IMR-90 (cell line): ENCODE data around the gene PPP1R37. TPM values are rescaled to one million over a fixed set of nuclear protein-coding genes. Genes with fewer than 3 reads are reported as not detected.

ENCODE experiments used
- ATAC-seq: fragments of 200-7000 bp; cut with Tn5 transposase; 2 replicates; pipeline ENCODE4 v1.9.1; 2020; ENCODE audit warnings: low read depth, mild to moderate bottlenecking, moderate library complexity
- BruUV-seq: library from RNA; stranded (reverse); fragments of 400-500 nt; replicated peaks from 2 replicates; lab custom pipeline; 2021; lab: Mats Ljungman, UMichigan
- CTCF ChIA-PET: fragments of 300-600 bp; formaldehyde crosslinking; extraction: SDS; loops from one replicate; lab custom pipeline; 2021; ENCODE audit warnings: antibody characterized with exemption; lab: Yijun Ruan, JAX
- POLR2A ChIA-PET: fragments of 300-600 bp; sonication (Branson Sonifier 250); formaldehyde crosslinking; loops from one replicate; lab custom pipeline; 2022; ENCODE audit warnings: antibody characterized with exemption; ENCODE audit not compliant: unreplicated experiment; lab: Charles Lee
- DNase-seq: peaks from one replicate; pipeline ENCODE4 v3.0.0; 2013
- H2AFZ ChIP-seq: replicated peaks from 2 replicates; pipeline ENCODE3; 2013; ENCODE audit warnings: low read length, mild to moderate bottlenecking; ENCODE audit not compliant: poor library complexity
- H2AK5ac ChIP-seq: 2 replicates; pipeline ENCODE4 v1.6.1; 2013; ENCODE audit warnings: low read depth, low read length, inconsistent platforms
- H2AK9ac ChIP-seq: replicated peaks from 2 replicates; pipeline ENCODE3; 2013; ENCODE audit warnings: mild to moderate bottlenecking, low read depth, low read length, moderate library complexity; ENCODE audit not compliant: poor library complexity
- H2BK120ac ChIP-seq: 2 replicates; pipeline ENCODE4 v1.6.1; 2013; ENCODE audit warnings: low read depth, low read length, inconsistent platforms
- H2BK15ac ChIP-seq: 3 replicates; pipeline ENCODE4 v1.6.1; 2013; ENCODE audit warnings: low read depth, low read length, inconsistent platforms
- H2BK20ac ChIP-seq: 2 replicates; pipeline ENCODE4 v1.6.1; 2013; ENCODE audit warnings: low read depth, mild to moderate bottlenecking, inconsistent platforms, low read length, moderate library complexity
- H2BK5ac ChIP-seq: 2 replicates; pipeline ENCODE4 v1.6.1; 2013; ENCODE audit warnings: mild to moderate bottlenecking, low read depth, low read length, inconsistent platforms; ENCODE audit not compliant: poor library complexity, severe bottlenecking
- H3K14ac ChIP-seq: replicated peaks from 2 replicates; pipeline ENCODE4 v1.6.1; 2013; ENCODE audit warnings: low read depth, low read length, inconsistent platforms
- H3K18ac ChIP-seq: 2 replicates; pipeline ENCODE4 v1.6.1; 2013; ENCODE audit warnings: low read depth, low read length, control low read depth
- H3K23ac ChIP-seq: 2 replicates; pipeline ENCODE4 v1.6.1; 2013; ENCODE audit warnings: low read depth, low read length, inconsistent platforms
- H3K27ac ChIP-seq: 2 replicates; pipeline ENCODE4 v1.5.1; 2013; ENCODE audit warnings: mild to moderate bottlenecking, control low read depth, low read length; ENCODE audit not compliant: insufficient read depth
- H3K27me3 ChIP-seq: 2 replicates; pipeline ENCODE4 v1.6.1; 2013; ENCODE audit warnings: low read length; ENCODE audit not compliant: control insufficient read depth, insufficient read depth
- H3K36me3 ChIP-seq: 2 replicates; pipeline ENCODE4 v1.6.1; 2013; ENCODE audit warnings: low read length, mixed read lengths; ENCODE audit not compliant: control insufficient read depth, insufficient read depth
- H3K4ac ChIP-seq: 2 replicates; pipeline ENCODE4 v1.6.1; 2013; ENCODE audit warnings: low read depth, low read length, inconsistent platforms
- H3K4me1 ChIP-seq: 2 replicates; pipeline ENCODE4 v1.6.1; 2013; ENCODE audit warnings: low read length, mixed read lengths; ENCODE audit not compliant: control insufficient read depth, insufficient read depth
- H3K4me2 ChIP-seq: 2 replicates; pipeline ENCODE4 v1.6.1; 2013; ENCODE audit warnings: low read depth, mild to moderate bottlenecking, control low read depth, low read length, moderate library complexity
- H3K4me3 ChIP-seq: 2 replicates; pipeline ENCODE4 v1.5.1; 2013; ENCODE audit warnings: low read depth, mild to moderate bottlenecking, control low read depth, low read length, moderate library complexity; ENCODE audit not compliant: insufficient read depth
- H3K56ac ChIP-seq: 2 replicates; pipeline ENCODE4 v1.6.1; 2013; ENCODE audit warnings: low read length, inconsistent platforms; ENCODE audit not compliant: insufficient read depth; ENCODE audit errors: extremely low read depth
- H3K79me1 ChIP-seq, 2 experiments: 2 replicates each; pipeline ENCODE4 v1.6.1; 2013; ENCODE audit warnings: low read length in 2 of 2, inconsistent platforms in 1 of 2, low read depth in 1 of 2
- H3K9ac ChIP-seq: 2 replicates; pipeline ENCODE4 v1.6.1; 2013; ENCODE audit warnings: low read depth, low read length, control low read depth
- H3K9me1 ChIP-seq: 2 replicates; pipeline ENCODE4 v1.6.1; 2013; ENCODE audit warnings: low read length, inconsistent platforms; ENCODE audit not compliant: insufficient read depth
- H3K9me3 ChIP-seq: 2 replicates; pipeline ENCODE4 v1.6.1; 2013; ENCODE audit warnings: low read length; ENCODE audit not compliant: control insufficient read depth, insufficient read depth
- H4K20me1 ChIP-seq: 2 replicates; pipeline ENCODE4 v1.6.1; 2013; ENCODE audit warnings: low read length, inconsistent platforms; ENCODE audit not compliant: insufficient read depth
- H4K5ac ChIP-seq: 2 replicates; pipeline ENCODE4 v1.6.1; 2013; ENCODE audit warnings: mild to moderate bottlenecking, low read depth, low read length, control low read depth
- H4K8ac ChIP-seq, 2 experiments: 2 replicates each; pipeline ENCODE4 v1.6.1; 2013; ENCODE audit warnings: low read depth in 2 of 2, low read length in 2 of 2, control low read depth in 1 of 2, inconsistent platforms in 1 of 2
- H4K91ac ChIP-seq: 2 replicates; pipeline ENCODE4 v1.6.1; 2013; ENCODE audit warnings: low read depth, low read length, inconsistent platforms; ENCODE audit not compliant: insufficient read depth
- BHLHE40 ChIP-seq: fragments of 150-350 bp; IDR thresholded peaks from 2 replicates; pipeline ENCODE4 v1.6.1; 2016; ENCODE audit warnings: mild to moderate bottlenecking, low read depth, low read length
- CEBPB ChIP-seq: IDR thresholded peaks from 2 replicates; pipeline ENCODE4 v1.6.1; 2012; ENCODE audit warnings: low read depth, low read length, improper control_type of control experiment
- CHD1 ChIP-seq: IDR thresholded peaks from 2 replicates; pipeline ENCODE4 v1.6.1; 2012; ENCODE audit warnings: low read depth, low read length, improper control_type of control experiment
- CTCF ChIP-seq: conservative IDR thresholded peaks from 2 replicates; pipeline ENCODE4 v1.5.1; 2012; ENCODE audit warnings: mild to moderate bottlenecking, low read depth, low read length, improper control_type of control experiment
- MAFK ChIP-seq: IDR thresholded peaks from 2 replicates; pipeline ENCODE4 v1.6.1; 2012; ENCODE audit warnings: low read depth, low read length, improper control_type of control experiment
- MXI1 ChIP-seq: IDR thresholded peaks from 2 replicates; pipeline ENCODE4 v1.6.1; 2012; ENCODE audit warnings: low read depth, mild to moderate bottlenecking, low read length, moderate library complexity, borderline replicate concordance
- NFE2L2 ChIP-seq: fragments of 150-350 bp; IDR thresholded peaks from 2 replicates; pipeline ENCODE4 v1.6.1; 2016; ENCODE audit warnings: low read depth, mild to moderate bottlenecking, low read length
- POLR2A ChIP-seq: IDR thresholded peaks from 2 replicates; pipeline ENCODE4 v1.6.1; 2012; ENCODE audit warnings: mild to moderate bottlenecking, low read depth, low read length
- RAD21 ChIP-seq: IDR thresholded peaks from 2 replicates; pipeline ENCODE4 v1.6.1; 2012; ENCODE audit warnings: low read length, improper control_type of control experiment
- RCOR1 ChIP-seq: IDR thresholded peaks from 2 replicates; pipeline ENCODE4 v1.6.1; 2012; ENCODE audit warnings: mild to moderate bottlenecking, low read length, improper control_type of control experiment; ENCODE audit not compliant: insufficient replicate concordance
- RFX5 ChIP-seq: IDR thresholded peaks from 2 replicates; pipeline ENCODE4 v1.8.0; 2012; ENCODE audit warnings: low read depth, mild to moderate bottlenecking, low read length, moderate library complexity
- SMC3 ChIP-seq: fragments of 150-350 bp; IDR thresholded peaks from 2 replicates; pipeline ENCODE4 v1.6.1; 2016; ENCODE audit warnings: low read depth, mild to moderate bottlenecking, antibody characterized with exemption, low read length, moderate library complexity
- WGBS, 2 experiments: methylation state at CpG; one replicate each; pipeline versions ENCODE4 v1.1.5 to v1.1.7; 2013; ENCODE audit warnings: missing lambda C conversion rate in 2 of 2; ENCODE audit not compliant: insufficient read length in 1 of 2; ENCODE audit errors: extremely low coverage in 2 of 2; 5-methylcytosine and 5-hydroxymethylcytosine counted together
- dilution Hi-C: fragments of 300-500 bp; cut with HindIII; formaldehyde crosslinking; loops from one replicate; pipeline ENCODE4 v1.14.3; 2018; ENCODE audit warnings: low sequenced_read_pairs; ENCODE audit not compliant: unreplicated experiment
- in situ Hi-C: fragments of 300-500 bp; cut with MboI; formaldehyde crosslinking; loops from 3 replicates; pipeline ENCODE4 v1.14.3; 2019; ENCODE audit warnings: low sequenced_read_pairs, inconsistent platforms, mixed read lengths
- intact Hi-C: fragments of 100-400 bp; cut with micrococcal nuclease; formaldehyde crosslinking; loops from 2 replicates; pipeline ENCODE4 v1.10.0; 2022
- polyA plus RNA-seq, 3 experiments: library from polyadenylated mRNA; depleted of rRNA; stranded (reverse); fragments of >200 nt; gene quantifications; 2 replicates each; pipeline ENCODE4 v1.2.3, GENCODE V29; 2012; ENCODE audit warnings: low replicate concordance in 1 of 3
- total RNA-seq: library from RNA; depleted of rRNA; stranded (reverse); fragments of >200 nt; gene quantifications from 2 replicates; pipeline ENCODE4 v1.2.3, GENCODE V29; 2012
- TF ChIP-seq, protein P1 (sequence below): fragments of 150-350 bp; IDR thresholded peaks from 2 replicates; pipeline ENCODE4 v1.6.1; 2016; ENCODE audit warnings: low read depth, mild to moderate bottlenecking, low read length, moderate library complexity, borderline replicate concordance

Gene PPP1R37
- total and polyA plus RNA-seq, 2 of the 4 experiments (the other 2 are of a cell fraction), result 13.1 to 18.5 TPM

GRCh38 chr19:45074744-45075300, 18.2 kb upstream of the PPP1R37 start (continued):
- TF ChIP-seq RCOR1 (no peak), MAFK (no peak), NFE2L2 (no peak)

DNA sequence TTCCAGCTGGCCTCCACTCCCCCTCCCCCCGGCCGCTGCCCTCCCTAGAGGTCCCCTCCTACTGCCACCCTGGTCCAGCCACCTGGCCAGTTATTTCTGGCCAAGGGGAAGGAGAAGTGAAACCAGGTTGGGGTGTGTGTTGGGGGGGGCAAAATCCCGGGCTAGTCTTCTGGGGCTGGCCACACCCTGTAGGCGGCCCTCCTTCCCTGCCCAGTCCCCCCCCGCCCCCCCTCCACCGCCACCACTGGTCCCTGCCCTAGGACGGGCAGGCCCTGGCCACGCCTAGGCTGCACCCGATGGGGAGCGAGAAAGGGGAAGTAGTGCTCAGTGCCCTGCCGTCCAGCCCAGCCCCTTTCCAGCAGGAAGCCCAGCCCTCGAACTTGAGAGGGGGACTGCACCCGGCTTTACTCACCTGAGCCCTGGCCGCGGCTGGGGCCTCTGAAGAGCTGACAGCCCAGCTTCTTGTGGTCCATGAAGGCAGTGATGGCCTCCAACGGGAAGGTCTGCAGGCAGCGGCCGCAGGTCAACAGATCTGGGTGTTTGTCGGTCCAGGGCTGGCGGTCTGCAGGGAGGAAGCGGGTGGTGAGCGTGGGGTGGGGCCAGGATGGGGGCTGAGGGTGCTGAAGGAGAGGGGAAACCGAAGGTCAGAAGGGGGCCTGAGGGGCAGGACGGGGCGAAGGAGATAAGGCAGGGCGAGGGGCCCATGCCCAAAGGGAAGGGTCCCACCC, 17.5 kb upstream of the PPP1R37 start:
- no peak for DNase-seq
- H3K4me2 ChIP-seq, result no peak overlapping the region
- TF ChIP-seq, protein P1, sequence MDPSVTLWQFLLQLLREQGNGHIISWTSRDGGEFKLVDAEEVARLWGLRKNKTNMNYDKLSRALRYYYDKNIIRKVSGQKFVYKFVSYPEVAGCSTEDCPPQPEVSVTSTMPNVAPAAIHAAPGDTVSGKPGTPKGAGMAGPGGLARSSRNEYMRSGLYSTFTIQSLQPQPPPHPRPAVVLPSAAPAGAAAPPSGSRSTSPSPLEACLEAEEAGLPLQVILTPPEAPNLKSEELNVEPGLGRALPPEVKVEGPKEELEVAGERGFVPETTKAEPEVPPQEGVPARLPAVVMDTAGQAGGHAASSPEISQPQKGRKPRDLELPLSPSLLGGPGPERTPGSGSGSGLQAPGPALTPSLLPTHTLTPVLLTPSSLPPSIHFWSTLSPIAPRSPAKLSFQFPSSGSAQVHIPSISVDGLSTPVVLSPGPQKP, result no peak
- no peak for TF ChIP-seq CHD1
- no peak for TF ChIP-seq SMC3
- TF ChIP-seq MXI1, result no peak
- no peak for TF ChIP-seq BHLHE40
- no peak for TF ChIP-seq RFX5
- TF ChIP-seq POLR2A, result no peak
- no peak for TF ChIP-seq RAD21
- TF ChIP-seq CEBPB, result no peak
- no peak for TF ChIP-seq CTCF
- TF ChIP-seq RCOR1, result no peak
- no peak for TF ChIP-seq MAFK
- no peak for TF ChIP-seq NFE2L2

More for the DNA sequence above, 17.5 kb upstream of the PPP1R37 start:
- no peak for ATAC-seq
- no peaks in the 10 kb centered on the region for H3K27me3 ChIP-seq
- BruUV-seq, result no TSS peak
- no peak overlapping the region for H2BK20ac ChIP-seq
- no peak overlapping the region for H3K56ac ChIP-seq
- no peak overlapping the region for H3K23ac ChIP-seq
- no peak overlapping the region for H3K9ac ChIP-seq
- peak overlapping the region; percentile 91 for H2AFZ ChIP-seq
- H3K4me3 ChIP-seq, result no peak overlapping the region
- no peak overlapping the region for H2AK5ac ChIP-seq
- WGBS, 2 experiments, result 19% methylated on average over 9 of the region's 26 CpGs; no CpG with 5 or more reads in 1 of the 2 experiments
- H3K4me1 ChIP-seq, result peaks cover 5% of the 10 kb centered on the region; the same call in 1 of the 2 replicates
- H4K20me1 ChIP-seq, result no peaks in the 10 kb centered on the region
- intact Hi-C loops, result no loop called here
- H3K9me1 ChIP-seq, result peaks cover 15% of the 10 kb centered on the region
- H2BK15ac ChIP-seq, result no peak overlapping the region
- H3K79me1 ChIP-seq, result peaks cover 9 to 21% of the 10 kb centered on the region in 2 experiments; a peak in 3 of 4 replicates
- no peak overlapping the region for H3K18ac ChIP-seq
- H2BK5ac ChIP-seq, result no peak overlapping the region
- H3K4ac ChIP-seq, result no peak overlapping the region
- H4K91ac ChIP-seq, result no peak overlapping the region
- H2AK9ac ChIP-seq, result peak overlapping the region; percentile 68
- peaks cover 11% of the 10 kb centered on the region for H3K36me3 ChIP-seq
- dilution Hi-C loops, result no loop called here
- POLR2A ChIA-PET, result no interaction called here
- no peak overlapping the region for H4K5ac ChIP-seq
- no peak overlapping the region for H3K27ac ChIP-seq
- no peak overlapping the region for H2BK120ac ChIP-seq
- in situ Hi-C loops, result no loop called here
- H3K14ac ChIP-seq, result no peak overlapping the region
- CTCF ChIA-PET, result no interaction called here
- no peaks in the 10 kb centered on the region for H3K9me3 ChIP-seq
- no peak overlapping the region; a peak in 1 of 4 replicates for H4K8ac ChIP-seq
